CD4-positive, alpha-beta T cell treated with Interleukin-4 for 4 hours (primary cell): ENCODE measurements around the gene IMP4.

Source experiments
- DNase-seq: peaks from one replicate; pipeline ENCODE4 v3.0.0-alpha.2; 2020

The IMP4 gene

DNA sequence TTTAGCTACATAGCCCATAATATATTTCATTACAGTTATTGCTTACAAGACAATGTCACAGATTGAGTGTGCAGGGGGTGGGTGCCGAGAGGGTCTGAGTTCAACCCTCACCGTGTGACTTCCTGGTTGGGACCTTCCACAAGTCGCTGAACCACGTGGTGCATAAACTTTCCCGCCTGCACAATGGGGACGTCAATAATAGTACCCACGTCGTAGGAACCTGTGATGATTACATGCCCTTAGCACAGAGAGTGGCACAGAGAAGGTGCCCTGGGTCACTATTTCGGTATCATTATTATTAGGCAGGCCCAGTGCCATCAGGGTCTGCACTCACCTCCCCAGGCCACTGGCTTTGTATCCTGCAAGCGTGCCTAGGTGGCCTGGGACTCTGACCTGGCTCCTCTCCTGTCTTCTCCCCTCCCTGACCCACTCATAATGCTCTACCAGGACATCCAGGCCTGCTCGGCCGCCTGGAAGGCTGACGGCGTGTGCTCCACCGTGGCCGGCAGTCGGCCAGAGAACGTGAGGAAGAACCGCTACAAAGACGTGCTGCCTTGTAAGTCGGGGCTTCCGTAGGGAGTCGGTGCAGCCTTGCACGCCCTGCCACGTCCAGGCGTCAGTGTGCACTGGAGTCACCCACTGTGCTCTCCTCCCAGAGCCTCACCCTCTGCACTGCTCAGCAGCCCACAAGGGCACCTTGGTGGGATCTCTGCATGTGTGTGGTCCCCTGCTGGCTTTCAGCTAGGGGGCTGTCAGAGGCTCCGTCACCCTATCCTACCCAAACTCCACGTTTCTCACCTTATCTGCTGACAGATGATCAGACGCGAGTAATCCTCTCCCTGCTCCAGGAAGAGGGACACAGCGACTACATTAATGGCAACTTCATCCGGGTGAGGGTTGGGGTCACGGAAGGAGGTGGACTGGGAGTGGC lies 16.0 kb downstream of the IMP4 start:
- no peak for DNase-seq

DNA sequence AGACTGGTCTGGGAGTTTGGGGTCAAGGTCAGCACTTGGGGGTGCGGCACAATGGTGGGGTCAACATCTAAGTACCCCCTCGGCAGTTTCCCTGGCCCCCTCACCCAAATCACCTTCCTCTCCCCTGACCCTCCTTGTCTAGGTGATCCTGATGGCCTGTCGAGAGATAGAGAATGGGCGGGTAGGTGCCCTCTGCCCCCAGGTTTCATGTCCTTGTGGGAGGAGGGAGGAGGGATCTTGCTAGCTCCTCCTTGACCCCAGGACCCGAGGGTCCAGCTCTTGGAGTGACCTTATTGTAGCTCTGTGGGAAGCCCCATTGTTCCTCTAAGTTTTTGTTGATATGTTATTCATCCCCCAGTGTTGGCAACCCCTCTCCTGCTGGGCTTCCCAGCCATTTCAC lies 16.8 kb downstream of the IMP4 start:
- no peak for DNase-seq

DNA sequence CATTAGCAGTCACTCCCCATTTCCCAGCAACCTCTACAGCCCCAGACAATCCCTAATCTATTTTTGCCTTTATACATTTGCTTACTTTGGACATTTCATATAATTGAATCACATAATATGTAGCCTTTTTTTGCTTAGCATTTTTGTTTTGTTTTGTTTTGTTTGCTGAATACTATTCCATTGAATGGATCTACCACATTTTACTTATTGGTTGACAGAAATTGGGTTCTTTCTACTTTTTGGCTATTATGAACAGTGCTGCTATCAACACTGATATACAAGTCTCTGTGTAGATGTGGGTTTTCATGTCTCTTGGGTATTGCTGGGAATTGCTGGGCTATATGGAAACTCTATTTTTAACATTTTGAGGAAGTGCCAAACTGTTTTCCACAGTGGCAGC lies 20.8 kb downstream of the IMP4 start:
- DNase-seq, result no peak

DNA sequence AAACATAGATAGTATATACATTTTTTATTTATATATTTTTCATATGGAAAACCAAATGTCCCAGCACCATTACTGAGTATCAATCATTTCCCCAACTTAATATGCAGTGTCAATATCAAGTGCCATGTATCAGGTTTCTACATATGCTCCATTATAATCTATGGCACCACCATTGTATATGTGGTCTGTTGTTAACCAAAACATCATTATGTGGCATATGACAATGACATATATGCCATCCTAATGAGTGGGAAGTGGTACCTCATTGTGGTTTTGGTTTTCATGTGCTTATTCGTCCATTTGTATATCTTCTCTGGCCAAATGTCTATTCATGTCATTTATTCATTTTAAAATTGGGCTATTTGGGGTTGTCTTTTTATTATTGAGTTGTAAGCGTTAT lies 22.4 kb downstream of the IMP4 start:
- no peak for DNase-seq

DNA sequence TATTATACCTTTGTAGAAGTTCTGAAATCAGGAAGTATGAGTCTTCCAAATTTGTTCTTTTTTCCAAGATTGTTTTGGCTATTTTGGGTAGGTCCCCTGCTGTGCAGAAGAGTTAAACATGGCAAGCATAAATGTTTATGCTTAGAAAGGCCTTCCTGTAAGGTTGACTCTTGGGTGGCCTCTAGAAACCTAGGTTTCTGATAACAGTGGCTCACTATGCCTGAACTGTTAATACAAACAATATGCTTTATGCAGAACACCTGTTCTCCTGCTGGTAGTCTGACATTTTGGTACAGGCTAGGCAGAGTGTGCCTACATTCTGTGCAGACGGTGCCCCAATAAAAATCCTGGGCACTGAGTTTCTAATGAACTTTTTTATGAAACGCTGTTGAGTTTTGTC lies 23.3 kb downstream of the IMP4 start:
- DNase-seq, result no peak

DNA sequence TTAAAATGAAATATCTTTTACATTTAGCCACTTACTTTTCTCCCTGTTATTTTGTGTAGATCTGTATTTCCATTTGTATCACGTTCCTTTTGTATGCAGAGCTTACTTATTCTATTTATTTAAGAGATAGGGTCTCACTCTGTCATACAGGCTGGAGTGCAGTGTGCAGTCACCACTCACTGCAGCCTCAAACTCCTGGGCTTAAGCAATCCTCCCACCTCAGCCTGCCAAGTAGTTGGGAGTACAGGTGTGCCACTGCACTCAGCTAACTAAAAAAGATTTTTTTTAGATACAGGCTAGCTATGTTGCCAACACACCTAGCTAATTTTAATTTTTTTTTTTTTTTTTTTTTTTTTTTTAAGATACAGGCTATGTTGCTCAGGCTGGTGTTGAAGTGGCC lies 24.0 kb downstream of the IMP4 start:
- DNase-seq, result no peak

DNA sequence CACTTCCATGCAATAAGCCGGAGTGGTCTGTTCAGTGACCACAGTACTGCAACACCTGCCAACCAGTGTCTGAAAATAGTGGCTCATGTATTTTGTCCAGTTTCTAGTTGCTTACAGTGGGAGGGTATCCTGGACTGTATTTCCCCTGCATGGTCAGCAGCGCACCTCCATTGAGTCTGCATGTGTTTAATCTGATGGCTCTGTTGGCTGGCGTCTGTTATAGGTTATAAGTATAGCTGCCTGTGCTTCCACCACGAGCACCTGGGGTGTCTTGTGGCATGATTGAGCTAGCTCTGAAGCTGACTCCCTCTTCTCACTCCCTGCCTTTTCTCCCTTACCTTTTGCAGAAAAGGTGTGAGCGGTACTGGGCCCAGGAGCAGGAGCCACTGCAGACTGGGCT lies 26.1 kb downstream of the IMP4 start:
- no peak for DNase-seq

DNA sequence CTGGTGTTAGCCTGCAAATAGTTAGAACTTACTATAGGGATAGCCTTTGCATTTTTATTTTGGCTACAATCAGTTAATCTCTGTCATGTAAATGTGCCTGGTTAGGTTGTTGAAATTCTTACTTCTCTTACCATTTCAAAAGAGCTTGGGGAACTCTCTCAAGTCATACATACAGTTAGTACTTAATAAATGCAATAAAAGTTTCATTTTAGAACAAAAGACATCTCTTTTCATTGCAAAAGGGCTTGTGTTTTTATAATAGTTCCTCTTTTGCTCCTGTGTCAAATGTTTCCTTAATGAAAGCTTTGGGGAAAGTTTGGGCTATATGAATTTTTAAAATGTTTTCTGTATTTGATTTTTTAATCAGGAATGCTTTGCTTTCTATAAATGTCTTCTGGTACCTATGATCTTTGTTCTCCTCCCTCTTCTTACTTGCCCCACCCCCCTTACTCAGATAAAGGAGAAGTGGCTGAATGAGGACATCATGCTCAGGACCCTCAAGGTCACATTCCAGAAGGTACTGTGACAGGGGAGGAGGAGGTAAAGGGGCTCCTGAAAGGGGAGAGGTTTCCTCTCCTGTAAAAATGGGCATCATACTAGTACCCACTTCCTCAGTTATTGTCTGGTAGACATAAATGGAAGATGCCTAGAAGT lies 26.7 kb downstream of the IMP4 start:
- DNase-seq, result no peak

DNA sequence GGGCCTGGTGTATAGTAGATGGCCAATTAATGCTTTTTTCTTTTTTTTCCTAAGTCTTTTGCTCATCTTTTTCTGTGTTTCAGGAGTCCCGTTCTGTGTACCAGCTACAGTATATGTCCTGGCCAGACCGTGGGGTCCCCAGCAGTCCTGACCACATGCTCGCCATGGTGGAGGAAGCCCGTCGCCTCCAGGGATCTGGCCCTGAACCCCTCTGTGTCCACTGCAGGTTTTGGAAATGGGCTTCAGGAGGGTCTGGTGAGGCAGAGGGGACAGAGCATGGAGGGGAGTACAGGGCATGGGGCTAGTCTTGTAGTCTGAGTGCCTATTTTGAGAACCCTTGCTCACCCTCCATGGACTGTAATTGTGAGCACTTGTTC lies 27.3 kb downstream of the IMP4 start:
- DNase-seq, result no peak

DNA sequence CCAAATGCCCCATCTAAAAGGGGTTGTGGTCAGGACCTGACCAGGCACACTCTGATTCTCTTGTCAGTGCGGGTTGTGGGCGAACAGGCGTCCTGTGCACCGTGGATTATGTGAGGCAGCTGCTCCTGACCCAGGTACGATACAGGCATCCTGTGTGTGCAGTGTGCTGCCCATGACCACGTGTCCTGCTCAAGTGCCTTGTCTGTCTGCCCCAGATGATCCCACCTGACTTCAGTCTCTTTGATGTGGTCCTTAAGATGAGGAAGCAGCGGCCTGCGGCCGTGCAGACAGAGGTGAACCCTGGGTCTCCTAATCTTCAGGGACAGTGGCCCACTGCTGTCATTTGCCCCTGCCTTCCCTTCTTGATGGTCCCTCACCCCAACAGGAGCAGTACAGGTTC lies 27.8 kb downstream of the IMP4 start:
- peak; percentile 59 for DNase-seq

DNA sequence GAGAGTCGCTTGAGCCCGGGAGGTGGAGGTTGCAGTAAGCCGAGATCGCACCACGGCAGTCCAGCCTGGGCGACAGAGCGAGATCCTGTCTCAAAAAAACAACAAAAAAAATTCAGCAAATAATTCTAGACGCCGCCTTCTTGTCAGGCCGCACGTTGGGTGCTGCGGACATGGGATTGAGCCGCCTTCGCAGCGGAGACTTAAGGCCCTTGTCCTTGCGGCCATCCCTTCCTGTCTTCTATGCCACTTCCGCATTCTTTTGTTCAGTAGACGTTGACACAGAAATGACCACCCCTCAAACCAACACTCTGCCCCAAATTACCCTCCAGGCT lies 29.0 kb downstream of the IMP4 start:
- DNase-seq, result no peak

DNA sequence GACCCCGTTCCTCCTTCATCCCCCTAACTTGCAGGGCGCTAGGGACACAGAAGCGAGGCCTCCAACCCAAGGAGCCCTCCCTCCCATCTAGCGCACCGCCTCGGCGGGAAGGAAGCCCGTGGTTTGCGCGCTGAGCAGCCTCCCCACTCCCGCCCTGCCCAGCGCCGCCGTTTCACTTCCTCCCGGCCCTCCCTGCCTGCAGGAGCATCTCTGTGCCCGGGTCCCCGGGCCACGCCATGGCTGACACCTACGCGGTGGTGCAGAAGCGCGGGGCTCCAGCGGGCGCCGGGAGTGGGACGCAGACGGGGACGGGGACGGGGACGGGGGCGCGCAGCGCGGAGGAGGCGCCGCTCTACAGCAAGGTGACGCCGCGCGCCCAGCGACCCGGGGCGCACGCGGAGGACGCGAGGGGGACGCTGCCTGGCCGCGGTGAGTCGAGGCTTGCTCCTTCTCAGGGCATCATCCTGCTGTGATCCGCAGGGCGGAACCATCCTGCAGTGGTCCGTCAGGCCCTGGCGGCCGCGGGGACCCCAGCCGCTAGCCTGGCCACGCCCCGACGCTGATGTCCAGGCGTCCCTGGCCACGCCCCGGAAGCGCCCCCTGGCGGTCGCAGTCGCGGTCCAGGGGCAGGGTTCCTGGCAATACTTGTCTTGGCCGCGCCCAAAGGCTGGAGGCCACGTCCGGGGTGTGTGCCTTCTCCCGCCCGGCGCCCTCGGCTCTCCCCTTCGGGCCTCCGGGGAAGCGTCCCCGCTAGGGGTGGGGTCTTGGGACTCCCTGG lies 29.5 kb downstream of the IMP4 start:
- peak; percentile 64 for DNase-seq

DNA sequence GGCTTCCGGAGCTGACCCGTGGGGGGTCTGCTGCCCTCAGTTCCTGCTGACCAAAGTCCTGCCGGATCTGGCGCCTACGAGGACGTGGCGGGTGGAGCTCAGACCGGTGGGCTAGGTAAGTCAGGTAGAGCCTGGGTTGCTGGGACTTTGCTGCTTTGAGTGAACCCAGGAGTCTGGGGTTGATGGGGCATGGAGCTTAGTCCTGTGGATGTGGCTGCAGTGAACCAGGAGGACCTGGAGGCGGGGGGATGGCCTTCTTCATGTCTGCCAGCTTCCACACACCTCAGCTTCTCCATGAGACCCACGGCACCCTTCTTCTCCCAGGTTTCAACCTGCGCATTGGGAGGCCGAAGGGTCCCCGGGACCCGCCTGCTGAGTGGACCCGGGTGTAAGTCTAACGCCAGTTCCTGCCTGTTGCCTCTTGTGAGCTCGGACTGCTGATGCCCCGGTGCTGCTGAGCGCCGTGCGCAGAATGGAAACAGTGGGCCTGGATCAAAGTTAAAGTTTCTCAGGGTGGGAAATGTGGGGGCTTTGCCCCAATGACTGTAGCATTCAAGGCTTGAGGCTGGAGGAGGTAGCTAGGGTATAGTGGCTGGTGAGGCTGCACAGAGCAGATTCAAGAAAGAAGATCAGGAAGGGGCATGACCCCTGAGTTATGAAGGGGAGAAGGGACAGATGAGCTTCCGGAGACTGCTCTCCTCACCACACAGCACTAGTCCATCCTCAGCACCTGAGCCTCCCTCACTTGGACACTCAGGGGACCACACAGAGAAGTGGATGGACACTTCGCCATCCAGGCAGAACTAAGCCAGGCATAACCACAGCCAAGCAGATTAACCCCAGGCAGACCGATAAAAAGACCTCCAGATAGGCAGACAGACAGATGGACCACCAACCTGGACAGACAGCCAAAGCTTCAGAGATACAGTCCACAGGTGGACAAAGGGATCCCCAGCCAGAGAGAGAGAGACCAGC lies 30.4 kb downstream of the IMP4 start:
- no peak for DNase-seq

DNA sequence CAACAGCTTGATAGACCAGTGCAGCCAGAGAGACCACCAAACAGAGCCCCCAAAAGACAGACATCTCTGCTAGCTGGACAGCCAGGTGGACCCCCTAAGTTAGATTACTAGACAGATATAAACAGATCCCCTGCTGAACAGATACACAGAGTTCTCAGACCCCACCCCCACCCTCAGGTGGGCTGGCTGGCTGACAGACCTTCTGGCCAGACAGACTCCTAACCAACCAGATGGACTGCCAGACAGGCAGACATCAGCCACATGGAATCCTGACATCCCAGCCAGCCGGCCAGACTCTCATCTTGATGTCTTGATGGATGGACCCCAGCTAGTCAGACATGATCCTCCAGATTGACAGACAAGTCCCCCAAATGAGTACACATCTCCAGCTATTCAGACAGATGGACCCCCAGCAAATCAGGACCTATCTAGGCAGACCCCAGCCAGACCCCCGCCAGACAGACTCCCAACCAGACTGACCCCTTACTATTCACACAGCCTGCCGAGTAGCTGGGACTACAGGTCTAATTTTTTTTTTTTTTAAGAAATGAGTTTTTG lies 31.2 kb downstream of the IMP4 start:
- DNase-seq, result no peak

DNA sequence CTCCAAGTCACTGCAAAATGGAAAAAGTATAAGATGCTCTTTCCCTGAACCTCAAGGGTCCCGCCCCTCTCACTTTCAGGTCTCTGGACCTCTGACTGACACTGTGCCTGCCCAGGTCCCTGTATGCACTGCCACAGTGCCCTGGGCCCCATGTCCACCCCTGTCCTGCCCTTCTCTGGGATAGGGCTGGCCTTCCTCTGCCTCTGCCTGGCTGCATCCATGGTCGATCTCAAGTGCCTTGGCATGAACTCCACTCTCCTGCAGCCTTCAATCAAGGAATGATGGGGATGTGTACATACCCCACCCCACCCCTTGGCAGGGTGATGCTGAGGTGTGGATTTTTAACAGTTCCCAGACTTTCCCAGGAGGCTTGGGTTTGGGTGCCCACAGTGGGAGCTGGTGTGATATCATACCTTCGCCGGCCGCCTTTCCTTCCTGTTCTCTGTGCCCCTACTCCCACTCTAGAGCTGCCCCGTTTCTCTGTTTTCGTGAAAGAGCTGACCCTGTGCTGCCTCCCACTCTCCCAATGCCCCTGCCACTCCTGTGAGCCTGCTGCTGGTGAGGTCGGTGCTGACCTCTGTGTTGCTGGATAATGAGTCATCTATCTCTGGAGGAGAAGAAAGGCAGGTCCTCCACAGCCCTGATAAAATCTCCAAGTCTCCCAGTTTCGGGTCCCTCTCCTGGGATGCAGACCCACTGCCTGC lies 32.0 kb downstream of the IMP4 start:
- DNase-seq, result no peak

DNA sequence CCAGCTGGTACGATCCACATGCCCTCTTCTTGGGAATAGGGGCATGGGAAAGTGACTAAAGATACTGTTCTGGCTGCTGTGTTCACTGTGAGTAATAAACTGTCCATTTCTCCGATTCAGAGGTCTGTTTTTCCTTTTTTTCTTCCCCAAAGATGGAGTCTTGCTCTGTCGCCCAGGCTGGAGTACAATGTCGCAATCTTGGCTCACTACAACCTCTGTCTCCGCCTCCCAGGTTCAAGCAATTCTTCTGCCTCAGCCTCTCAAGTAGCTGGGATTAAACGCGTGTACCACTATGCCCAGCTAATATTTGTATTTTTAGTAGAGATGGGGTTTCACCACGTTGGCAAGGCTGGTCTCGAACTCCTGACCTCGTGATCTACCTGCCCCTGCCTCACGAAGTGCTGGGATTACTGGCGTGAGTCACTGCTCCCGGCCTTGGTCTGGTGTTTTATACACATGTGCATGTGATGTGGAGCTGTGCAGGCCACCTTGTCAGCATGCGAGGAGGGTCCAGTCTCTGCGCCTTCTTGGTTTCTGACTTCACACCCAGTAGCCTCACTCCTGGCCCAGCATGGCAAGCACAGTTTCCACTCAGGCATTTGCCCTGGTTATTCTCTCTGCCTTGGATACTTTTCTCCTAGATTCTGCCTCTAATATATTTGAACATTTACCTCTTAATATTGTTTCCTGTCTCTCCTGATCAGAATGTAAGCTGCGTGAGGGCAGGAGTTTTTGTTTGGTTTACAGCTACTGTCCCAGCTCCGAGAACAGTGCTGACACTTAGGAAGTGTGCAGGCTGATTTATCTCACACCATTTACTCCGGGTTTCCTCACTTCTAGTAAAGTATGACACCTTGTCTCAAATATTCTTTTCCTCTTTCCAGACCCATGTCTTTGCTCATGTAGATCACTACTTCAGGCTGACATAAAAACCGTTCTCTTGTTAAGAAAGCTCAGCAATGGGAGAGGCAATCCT lies 32.9 kb downstream of the IMP4 start:
- no peak for DNase-seq

DNA sequence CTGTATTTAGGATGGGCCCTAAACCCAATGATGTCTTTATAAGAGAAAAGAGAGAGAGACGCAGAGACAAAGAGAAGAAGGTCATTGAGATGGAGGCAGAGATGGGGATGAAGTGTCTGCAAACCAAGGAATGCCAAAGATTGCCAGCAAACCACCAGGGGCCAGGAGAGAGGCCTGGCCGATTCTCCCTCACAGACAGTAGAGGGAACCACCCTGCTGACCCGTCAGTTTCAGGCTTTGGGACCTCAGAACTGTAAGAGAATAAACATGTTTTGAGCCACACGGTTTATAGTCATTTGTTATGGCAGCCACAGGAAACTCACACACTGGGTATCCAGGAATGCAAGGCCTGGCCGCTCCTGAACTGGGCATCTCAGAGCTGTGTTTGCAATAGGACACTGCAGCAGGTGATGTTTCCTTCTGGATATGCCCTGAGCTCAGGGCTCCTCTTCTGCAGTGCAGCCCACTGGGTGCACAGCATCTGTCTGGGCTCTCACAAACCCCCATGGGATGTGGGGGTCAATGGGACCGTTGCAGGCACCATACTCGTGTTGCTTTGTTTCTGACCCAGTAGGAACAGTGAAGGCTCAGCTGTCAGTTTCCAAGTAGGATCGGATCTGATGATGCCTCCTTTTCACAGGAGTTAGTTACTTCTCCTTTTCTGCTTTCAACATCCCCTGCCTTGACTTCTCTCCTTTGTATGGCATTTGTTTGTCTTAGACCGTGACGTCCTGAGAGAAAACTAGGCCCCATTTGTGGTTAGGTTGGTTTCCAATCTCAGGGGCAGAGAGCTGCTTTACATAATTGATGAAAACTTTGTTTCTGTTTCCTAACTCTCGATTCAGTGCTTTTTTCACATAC lies 34.0 kb downstream of the IMP4 start:
- DNase-seq, result no peak

DNA sequence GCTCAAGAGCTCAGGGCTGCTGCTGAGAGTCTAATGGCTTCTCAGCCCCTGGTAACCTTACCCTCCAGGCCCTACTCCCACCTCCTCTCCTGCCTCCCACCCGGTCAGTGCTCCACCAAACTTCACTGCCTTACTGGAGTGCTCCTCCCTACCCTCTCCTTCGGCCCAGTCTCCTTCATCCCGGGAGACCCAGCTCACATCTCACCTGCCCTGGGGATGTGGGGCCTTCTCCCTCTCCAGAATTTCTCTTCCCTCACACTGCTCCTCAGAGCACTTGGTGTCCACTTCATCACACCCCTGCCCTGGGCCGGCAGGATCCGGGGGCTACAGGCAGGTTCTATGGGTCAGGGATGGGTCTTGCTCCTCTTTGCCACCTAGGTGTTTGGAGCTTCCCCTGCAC lies 34.8 kb downstream of the IMP4 start:
- DNase-seq, result no peak

DNA sequence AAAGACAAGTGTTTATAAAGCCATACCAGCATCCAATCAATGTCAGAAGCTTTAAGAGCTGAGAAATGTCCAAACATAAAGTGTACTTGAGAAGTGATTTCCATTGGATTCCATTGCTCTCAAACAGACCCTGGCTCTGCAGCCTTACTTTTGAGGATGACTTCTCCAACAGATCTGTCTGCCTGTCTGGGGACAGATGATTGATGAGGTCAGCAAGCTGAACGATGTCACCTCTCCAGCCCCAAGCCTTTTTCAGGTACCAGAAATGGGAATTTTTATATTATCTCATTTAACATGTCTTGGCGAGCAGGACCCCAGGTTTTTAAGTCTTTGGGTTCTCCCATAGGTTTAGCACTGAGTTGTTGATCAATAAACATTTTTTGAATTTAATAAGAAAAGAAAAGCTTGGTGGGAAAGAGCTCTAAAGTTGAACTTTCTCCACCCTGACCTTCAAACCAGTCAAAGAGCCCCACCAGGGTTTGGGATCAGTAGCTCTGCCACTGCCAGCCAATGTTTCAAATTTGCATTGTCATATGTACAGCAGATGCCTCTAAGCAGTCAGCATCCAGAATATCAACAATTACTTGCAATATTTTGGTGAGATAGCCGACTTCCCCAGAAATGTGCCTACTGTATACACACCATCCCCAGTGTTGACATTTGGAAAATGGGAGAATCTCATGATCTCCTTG lies 35.7 kb downstream of the IMP4 start:
- no peak for DNase-seq
